SK-MEL-5 (cell line): ENCODE data around the gene KBTBD4. TPM values are rescaled to one million over a fixed set of nuclear protein-coding genes. Genes with fewer than 3 reads are reported as not detected.
"Not testable (repeated sequence)": the region's sequence is repeated elsewhere in the genome, so short reads cannot be mapped to it uniquely, and the experiment has no call there.

ENCODE experiments used
- DNase-seq: peaks from one replicate; pipeline ENCODE4 v3.0.0-alpha.2; 2016; ENCODE audit warnings: low read depth, low spot score
- in situ Hi-C: cut with HindIII; loops from 2 replicates; pipeline ENCODE4 v1.10.0; 2016; ENCODE audit warnings: low sequenced_read_pairs, high pct_unique_total_duplicates, low pct_unique_long_range_greater_than_20kb
- total RNA-seq: library from RNA; depleted of rRNA; stranded (reverse); fragments of >200 nt; shearing (Covaris generic); gene quantifications from 2 replicates; pipeline ENCODE4 v1.2.3, GENCODE V29; 2014

Gene KBTBD4
- total RNA-seq, 1 experiment from 2014 or later, result 26.5 TPM

DNA sequence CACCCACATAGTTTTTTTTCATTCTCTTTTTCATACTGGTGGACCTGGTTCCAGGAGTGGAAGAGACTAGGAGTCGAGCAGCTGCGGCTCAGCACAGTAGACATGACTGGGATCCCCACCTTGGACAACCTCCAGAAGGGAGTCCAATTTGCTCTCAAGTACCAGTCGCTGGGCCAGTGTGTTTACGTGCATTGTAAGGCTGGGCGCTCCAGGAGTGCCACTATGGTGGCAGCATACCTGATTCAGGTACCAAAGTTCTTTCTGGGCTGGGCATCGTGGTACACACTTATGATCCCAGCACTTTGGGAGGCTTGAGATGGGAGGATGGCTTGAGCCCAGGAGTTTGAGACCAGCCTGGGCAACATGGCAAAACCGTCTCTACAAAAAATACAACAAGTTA lies 9.1 kb downstream of the KBTBD4 start:
- in situ Hi-C loops, result no loop called here
- no peak for DNase-seq

GRCh38 chr11:47566149-47566698 lies 12.5 kb downstream of the KBTBD4 start:
- DNase-seq, result no peak
- in situ Hi-C loops, result no loop called here

DNA sequence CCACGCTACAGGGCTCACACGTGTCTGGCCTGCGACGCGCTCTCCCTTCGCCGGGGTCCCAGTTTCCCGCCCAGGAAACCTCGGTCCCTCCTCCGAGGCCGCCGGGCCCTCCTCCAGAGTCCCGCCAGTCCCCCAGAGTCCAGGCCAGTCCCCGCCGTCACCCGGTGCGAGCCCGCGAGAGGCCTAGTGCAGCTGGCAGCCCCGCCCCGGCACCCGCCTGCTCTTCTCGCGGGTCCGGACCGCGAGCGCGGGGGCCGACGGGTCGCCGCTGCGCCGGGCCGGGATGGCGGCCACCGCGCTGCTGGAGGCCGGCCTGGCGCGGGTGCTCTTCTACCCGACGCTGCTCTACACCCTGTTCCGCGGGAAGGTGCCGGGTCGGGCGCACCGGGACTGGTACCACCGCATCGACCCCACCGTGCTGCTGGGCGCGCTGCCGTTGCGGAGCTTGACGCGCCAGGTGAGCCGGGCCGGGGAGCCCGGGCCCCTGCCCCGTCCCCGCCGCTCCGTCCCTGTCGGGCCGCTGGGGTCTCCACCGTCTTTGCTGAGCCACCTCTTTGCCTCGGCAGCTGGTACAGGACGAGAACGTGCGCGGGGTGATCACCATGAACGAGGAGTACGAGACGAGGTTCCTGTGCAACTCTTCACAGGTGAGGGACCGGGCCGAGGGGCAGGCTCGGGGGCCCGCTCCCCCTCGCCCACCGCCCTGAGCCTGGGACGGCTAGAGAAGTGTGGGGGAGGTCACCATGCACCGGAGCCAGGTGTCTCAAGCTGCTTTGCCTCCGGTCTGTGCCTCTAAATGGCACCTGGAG lies 13.2 kb downstream of the KBTBD4 start, which contains the start of gene PTPMT1:
PTPMT1 (plus strand) TSS at position 260 of the 809 bp plus-strand sequence; CDS start at position 284, 24 bp downstream.
- in situ Hi-C loops, result no loop called here
- peak; percentile 49 for DNase-seq

- in situ Hi-C loops, result no loop called here
- DNase-seq, result no peak
These were observed 13.8 kb downstream of the KBTBD4 start for GRCh38 chr11:47564933-47565339.

- in situ Hi-C loops, DNase-seq: not testable (repeated sequence)
These were observed 14.4 kb downstream of the KBTBD4 start for GRCh38 chr11:47564366-47564765.

- in situ Hi-C loops, DNase-seq: not testable (repeated sequence)
These were observed 16.4 kb downstream of the KBTBD4 start for GRCh38 chr11:47562393-47562792.

DNA sequence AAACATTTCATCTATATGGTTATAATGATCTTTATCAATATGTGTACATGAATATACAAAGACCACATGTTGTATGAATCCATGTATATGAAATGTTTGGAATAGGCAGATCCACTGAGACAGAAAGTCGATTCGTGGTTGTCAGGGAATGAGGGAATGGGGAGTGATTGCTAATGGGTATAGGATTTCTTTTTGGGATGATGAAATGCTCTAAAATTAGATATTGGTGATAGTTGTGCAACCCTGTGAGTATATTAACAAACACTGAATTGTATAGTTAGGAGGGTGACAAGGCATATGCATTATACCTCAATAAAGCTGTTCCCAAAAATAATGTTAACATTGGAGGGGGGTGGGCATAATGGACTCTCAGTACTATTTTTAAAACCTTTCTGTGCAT lies 18.3 kb downstream of the KBTBD4 start:
- in situ Hi-C loops, result no loop called here

GRCh38 chr11:47558695-47559094 lies 20.1 kb downstream of the KBTBD4 start:
- in situ Hi-C loops, result no loop called here

More for the DNA sequence above, 18.3 kb downstream of the KBTBD4 start:
- DNase-seq, result no peak

DNA sequence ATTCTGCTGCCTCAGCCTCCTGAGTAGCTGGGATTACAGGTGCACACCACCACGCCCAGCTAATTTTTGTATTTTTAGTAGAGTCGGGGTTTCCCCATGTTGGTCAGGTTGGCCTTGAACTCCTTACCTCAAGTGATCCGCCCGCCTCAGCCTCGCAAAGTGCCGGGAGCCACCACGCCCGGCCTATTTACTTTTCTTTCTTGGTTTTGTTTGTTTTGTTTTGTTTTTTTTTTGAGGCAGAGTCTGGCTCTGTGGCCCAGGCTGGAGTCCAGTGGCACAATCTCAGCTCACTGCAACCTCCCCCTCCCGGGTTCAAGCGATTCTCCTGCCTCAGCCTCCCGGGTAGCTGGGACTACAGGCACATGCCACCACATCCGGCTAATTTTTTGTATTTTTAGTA lies 21.8 kb downstream of the KBTBD4 start:
- in situ Hi-C loops, DNase-seq: not testable (repeated sequence)

More at GRCh38 chr11:47558695-47559094, 20.1 kb downstream of the KBTBD4 start:
- no peak for DNase-seq

DNA sequence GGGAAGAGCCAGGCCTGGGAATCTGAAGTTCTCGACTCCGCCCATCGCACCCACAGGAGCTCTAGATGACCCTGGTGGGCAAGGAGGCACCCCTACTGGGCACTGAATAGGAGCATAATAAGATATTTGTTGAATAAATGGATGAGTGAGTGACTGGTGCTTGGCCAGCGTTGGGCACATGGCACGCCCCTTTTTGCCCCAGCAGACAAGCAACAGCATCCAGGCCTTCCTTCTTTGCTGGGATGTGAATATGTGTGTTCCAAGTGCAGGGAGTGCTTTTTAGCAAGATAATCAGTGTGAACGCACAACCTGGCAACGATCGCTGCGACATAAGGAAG lies 25.4 kb downstream of the KBTBD4 start:
- in situ Hi-C loops, result no loop called here
- no peak for DNase-seq

DNA sequence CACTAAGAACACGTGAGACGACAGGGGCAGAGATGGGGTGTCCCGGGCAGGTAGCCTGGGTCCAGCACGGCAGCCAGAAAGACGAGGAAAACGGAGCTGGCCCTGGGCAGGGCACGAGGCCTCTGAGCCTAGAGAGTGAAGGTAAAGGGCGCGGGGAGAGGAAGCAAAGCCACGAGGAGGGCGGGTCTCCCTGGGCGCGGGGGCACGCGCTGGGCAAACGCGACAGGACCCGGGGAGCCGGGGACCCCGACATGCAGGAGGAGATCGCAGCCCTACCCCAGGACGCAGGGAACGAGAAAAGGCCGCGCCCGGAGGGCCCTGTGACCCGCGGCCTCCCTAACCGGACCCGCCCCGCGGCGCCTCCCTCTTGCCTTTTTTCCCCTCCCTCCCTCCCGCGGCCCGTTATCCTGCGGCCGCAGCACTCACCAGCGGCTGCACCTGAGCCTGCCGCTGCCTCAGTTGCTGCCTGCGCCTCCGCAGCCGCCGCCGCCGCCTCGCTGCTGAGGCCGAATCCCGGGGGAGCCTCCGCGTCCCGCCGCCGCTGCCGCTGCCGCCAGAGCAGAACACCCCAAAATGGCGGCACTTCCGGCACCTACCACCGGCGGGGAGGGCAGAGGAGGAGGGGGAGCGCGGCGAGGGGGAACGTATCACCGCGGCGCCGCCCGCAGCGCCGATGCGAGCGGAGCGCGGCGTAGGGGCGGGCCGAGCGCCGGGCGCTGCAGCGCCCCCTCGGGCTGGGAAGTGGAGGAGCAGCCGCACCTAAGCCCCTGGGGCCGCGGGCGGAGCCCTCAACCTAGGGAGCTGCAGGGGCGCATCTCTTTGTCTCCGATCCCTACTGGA lies 26.0 kb downstream of the KBTBD4 start, which contains the start of gene CELF1:
CELF1 (minus strand) TSS at position 567 of the 840 bp plus-strand sequence. CDS start 53,609 bp downstream, outside the sequence.
- in situ Hi-C loops, result no loop called here
- DNase-seq, result peak; percentile 92

DNA sequence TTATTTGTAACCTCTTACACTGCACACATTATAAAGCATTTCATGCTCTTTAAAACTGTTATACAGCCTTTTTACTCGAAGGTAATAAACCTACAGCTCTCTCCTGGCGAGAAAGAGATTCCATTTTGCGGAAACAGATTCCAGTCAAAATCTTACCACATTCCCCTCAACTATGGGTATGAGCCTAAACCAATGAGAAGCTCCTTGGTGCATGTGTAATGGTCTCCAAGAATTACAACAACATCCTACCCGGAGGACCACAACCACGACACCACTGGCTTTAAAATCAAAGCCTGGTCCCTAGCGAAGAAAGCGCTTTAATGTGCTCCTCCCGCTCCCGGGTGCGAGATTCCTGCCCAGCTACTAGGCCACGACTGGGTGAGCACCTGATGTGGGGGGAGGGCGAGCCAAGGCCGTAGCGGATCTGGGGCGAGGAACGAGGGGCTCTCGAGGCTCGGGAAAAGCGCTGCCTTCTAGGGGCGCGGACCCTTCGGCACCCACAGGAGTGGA lies 26.7 kb downstream of the KBTBD4 start:
- in situ Hi-C loops, result no loop called here
- peak; percentile 37 for DNase-seq

DNA sequence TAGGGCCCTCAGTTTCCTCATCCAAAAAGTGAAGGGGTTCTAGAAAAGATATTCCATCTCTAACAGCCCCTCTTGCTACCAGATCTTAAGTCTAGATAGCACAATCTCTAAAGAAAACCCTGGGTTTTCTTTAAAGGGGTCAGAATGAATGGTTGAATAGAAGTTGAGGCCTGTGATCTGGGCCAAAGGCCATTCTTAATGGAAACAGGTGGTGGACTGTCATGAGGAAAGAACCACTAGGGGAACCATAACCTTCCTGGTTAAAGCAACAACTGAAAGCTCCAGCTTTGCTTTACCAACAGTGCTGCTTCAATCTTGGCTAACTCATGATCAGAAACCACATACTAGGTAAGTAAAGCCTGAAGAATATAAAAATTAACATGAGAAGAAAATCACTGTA lies 27.7 kb downstream of the KBTBD4 start:
- in situ Hi-C loops, result no loop called here

GRCh38 chr11:47550288-47551047 lies 28.3 kb downstream of the KBTBD4 start:
- DNase-seq, result no peak
- in situ Hi-C loops, result no loop called here

More for the DNA sequence above, 27.7 kb downstream of the KBTBD4 start:
- DNase-seq, result peak; percentile 67

DNA sequence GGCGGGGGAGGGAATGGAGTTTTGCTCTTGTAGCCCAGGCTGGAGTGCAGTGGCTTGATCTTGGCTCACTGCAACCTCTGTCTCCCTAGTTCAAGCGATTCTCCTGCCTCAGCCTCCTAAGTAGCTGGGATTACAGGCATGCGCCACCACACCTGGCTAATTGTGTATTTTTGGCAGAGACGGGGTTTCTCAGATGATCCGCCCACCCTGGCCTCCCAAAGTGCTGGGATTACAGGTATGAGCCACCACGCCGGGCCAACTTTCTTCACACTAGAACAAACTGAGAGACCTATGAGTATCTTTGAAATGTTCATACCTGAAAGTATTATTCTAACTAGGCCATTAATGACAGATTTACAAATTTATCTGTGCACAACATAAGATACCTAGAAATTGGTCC lies 32.5 kb downstream of the KBTBD4 start:
- in situ Hi-C loops, result not testable (repeated sequence)

DNA sequence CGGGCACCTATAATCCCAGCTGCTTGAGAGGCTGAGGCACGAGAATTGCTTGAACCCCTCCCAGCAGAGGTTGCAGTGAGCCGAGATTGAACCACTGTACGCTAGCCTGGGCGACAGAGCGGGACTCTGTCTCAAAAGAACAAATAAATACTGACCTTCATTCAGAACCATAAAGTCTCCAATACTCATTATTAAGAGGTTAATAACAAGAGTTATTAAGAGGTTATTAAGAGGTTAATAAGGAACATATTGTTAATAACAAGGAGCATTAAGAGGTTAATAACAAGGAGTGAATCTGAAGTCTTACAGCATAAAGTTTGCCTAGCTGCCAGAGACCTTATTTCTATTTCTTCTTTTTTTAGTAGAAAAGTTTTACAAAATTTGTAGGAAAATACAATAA lies 33.5 kb downstream of the KBTBD4 start:
- DNase-seq, result no peak
- in situ Hi-C loops, result no loop called here

More for the DNA sequence above, 32.5 kb downstream of the KBTBD4 start:
- not testable (repeated sequence) for DNase-seq

DNA sequence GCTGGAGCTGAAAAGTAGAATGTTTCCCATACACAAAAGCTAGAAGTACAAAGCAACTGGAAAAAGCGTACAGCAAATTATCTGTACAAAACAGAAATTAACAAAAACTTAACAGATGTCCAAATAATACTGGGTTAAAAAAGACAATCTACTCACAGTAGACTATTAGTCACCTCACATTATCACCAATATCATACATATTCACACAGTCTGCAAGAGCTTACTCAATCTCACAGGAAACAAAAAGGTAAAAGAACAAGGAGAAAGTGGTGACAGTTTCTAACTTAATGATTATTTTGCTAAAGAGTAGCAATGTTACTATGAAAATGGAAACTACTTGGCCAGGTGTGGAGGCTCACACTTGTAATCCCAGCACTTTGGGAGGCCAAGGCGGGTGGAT lies 37.7 kb downstream of the KBTBD4 start:
- DNase-seq, result no peak
- in situ Hi-C loops, result no loop called here
